HG02571 (cell line): ENCODE measurements around the gene RALGAPB.

ENCODE experiments used
- ATAC-seq: cut with Tn5 transposase; IDR thresholded peaks from one replicate; pipeline ENCODE4 v1.9.1; 2021; ENCODE audit warnings: mild to moderate bottlenecking, moderate library complexity; ENCODE audit not compliant: unreplicated experiment

The RALGAPB gene

DNA sequence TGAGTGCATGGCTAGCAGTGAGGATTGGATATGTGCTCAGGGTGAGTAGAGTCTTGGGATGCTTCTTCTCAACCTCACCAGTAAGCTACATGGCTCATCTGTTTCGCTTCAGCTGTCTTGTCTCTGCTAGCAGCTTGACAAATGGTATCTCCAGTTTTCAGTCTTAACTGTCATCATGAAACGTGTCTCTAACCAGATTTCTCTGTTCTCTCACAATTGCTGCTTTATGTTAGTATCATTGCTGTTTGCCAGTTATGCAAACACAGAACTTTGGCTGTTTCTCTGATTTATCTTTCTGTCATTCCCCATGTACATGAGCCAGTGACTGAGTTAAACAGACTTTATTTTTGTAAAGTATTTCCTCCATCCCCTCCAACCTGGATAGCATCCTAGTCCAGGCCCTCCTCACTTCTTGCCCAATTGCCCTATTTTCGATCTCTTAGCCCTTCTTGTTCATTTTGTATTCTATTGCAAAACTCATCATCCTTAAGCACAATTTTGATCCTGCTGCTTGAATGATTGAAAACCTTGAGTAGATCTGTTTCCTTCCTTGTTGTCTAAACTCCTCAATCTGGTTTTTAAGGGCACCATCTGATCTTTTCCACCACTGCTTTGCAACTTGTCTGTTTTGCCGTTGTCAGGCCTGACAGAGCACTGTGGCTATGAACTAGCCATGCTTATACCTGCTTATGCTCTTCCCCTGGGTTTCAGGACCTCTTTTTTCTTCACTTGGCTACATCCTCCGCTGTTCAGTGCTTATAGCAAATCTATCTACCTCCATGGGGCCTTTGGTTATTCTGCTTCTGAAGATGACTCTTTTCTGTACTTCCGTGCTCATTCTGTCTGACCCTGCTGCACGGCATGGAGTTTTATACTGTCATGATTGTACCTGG is 70.6 kb downstream of the RALGAPB start:
- no peak for ATAC-seq

DNA sequence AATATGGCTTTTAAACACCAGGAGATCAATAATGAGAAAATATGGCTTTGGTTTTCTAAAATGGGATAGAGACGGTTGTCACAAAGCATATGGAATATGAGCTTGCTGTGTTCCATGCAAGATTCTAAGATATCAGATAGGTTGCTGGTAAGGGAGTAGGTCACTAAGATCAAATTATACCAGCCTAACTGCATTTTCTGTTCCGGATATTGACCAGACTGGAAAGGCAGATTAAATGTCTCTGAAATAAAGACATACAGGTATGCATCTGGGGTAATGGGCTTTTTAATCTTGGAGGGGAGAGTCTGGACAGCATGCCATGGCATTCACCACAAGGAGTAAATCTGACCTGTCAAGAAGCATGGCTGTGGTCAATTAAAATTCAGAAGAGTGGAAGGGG is 73.1 kb downstream of the RALGAPB start:
- ATAC-seq, result no peak

- ATAC-seq, result no peak
These were observed 74.8 kb downstream of the RALGAPB start for GRCh38 chr20:38547288-38548085.

DNA sequence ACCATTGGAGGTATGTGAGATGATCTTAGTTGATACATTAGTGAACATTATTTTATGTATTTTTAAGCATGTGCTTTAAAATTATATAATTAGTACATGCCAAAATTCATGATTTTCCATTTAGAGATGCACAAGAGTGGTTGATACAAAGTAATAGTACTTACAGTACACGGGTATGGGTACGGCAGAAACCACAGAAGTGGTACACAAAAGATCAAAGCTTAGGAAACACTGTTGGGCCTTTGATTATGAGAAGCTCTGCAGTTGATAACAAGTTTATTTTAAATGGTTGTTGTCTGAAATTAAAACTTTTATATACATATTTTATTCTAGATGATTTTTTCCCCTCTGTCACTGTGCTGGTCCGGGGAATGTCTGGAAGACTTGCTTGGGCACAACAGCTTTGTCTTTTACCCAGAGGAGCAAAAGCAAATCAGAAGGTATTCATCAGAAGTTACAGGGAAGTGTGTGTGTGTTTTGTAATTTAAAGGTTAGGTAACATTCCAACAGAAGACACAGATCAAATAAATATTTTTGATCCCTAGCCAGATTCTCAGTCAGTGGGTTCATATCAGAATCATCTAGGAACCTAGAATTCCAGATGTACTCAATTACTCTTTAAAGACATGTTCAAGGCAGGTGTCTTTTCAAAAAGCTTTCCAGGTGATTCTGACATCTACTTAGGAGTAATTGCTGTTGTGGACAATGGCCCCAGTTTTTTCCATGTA is 75.9 kb downstream of the RALGAPB start:
- ATAC-seq, result no peak

GRCh38 chr20:38550274-38550673 is 77.6 kb downstream of the RALGAPB start:
- ATAC-seq, result no peak

- no peak for ATAC-seq
These were observed 78.5 kb downstream of the RALGAPB start for GRCh38 chr20:38551056-38551626.

DNA sequence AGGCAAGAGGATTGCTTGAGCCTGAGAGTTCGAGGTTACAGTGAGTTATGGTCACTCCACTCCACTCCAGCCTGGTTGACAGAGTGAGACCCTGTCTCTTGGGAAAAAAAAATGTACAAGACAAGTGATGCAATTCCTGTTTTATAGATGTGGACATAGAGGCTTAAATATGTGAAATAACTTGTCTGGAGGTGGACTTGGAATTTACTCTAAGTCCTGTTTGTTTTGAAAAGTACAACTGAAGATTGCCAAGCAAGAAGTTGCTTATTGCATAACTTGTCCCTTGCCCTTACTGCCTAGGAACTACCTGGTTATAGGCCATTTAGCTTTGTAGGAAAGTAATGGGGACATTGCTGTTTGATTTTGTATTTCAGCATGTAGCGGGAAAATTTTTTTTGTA is 82.3 kb downstream of the RALGAPB start:
- ATAC-seq, result no peak

GRCh38 chr20:38555395-38555794 is 82.8 kb downstream of the RALGAPB start:
- ATAC-seq, result no peak

DNA sequence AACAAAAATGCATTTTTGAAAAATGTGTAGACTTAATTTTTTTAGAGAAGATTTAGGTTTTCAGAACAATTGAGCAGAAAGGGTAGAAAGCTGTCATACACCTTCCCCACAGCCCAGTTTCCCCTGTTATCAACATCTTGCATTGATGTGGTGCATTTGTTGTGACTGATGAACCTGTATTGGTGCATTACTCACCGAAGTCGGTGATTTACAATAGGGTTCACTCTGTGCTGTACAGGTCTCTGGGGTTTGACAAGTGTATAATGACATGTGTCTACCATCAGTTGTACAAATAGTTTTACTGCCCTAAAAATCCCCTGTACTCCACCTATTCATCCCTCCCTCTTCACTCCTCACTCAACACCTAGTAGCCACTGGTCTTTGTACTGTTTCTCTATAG is 84.5 kb downstream of the RALGAPB start:
- ATAC-seq, result no peak

DNA sequence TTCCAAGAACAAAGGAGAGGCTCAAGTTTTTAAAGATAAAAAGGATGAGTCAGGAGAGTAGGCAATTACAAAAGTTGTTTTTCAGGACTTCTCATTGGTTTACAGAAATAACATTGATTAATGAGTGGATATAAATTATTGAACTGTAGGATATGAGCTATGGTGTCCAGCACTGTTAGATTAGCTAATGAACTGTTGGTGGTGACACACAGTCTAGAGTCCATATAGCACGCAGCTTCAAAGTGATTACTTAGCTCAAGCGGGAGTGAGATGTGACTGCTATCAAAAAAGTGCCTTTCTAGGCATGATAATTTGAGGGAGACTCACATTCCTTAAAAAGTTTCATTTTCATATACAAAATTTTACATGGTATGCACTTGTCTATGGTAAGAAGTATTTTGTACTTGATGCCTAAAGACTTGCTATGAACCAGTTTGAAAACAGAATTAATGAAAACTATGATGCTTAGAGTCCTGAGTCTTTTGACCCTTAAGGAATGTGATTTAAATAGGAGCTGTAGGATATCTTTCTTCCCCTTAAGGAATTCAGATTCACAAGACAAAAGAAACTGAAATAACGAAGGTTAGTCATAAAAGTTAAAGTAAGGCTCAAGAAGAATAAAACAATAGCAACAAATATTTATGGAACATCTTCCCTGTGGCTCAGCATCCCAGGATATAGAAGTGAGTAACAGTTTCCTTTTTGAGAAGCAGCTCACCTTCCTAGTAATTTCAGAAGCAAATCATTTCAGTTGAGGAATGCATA is 86.1 kb downstream of the RALGAPB start:
- no peak for ATAC-seq

GRCh38 chr20:38559764-38560163 is 87.1 kb downstream of the RALGAPB start:
- ATAC-seq, result no peak

- ATAC-seq, result no peak
These were observed 91.3 kb downstream of the RALGAPB start for GRCh38 chr20:38563802-38564431.

- no peak for ATAC-seq
These were observed 92.0 kb downstream of the RALGAPB start for GRCh38 chr20:38564680-38565079.

- ATAC-seq, result no peak
These were observed 93.5 kb downstream of the RALGAPB start for GRCh38 chr20:38566036-38566598.

GRCh38 chr20:38569747-38570525 is 97.3 kb downstream of the RALGAPB start:
- ATAC-seq, result no peak

GRCh38 chr20:38573413-38573812 is 100.8 kb downstream of the RALGAPB start:
- no peak for ATAC-seq

GRCh38 chr20:38579219-38579910 is 106.7 kb downstream of the RALGAPB start:
- no peak for ATAC-seq

DNA sequence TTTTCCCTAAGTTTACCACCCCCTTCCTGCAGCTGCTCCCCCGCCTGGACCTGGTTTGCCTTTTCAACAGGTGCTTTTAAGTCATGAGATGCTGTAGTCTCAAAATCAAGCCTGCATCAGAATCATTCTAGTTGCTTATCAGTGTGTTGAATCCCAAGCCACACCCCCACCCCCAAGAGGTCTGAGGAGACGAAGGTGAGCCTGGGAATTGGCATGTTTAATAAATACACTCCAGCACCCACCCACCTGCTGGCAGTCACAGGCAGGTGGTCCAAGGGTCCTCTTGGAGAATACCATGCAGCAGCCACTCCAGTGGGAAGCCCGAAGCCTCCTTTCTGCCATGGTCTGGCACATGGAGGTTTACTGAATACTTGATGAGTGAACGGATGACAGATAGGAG is 107.3 kb downstream of the RALGAPB start:
- ATAC-seq, result no peak
